IMR-90 (cell line): ENCODE results near the gene TRIM25. TPM values are rescaled to one million over a fixed set of nuclear protein-coding genes. Genes with fewer than 3 reads are reported as not detected.

Experiments used
- ATAC-seq: fragments of 200-7000 bp; cut with Tn5 transposase; 2 replicates; pipeline ENCODE4 v1.9.1; 2020; ENCODE audit warnings: low read depth, mild to moderate bottlenecking, moderate library complexity
- BruUV-seq: library from RNA; stranded (reverse); fragments of 400-500 nt; replicated peaks from 2 replicates; lab custom pipeline; 2021; lab: Mats Ljungman, UMichigan
- CTCF ChIA-PET: fragments of 300-600 bp; formaldehyde crosslinking; extraction: SDS; loops from one replicate; lab custom pipeline; 2021; ENCODE audit warnings: antibody characterized with exemption; lab: Yijun Ruan, JAX
- POLR2A ChIA-PET: fragments of 300-600 bp; sonication (Branson Sonifier 250); formaldehyde crosslinking; loops from one replicate; lab custom pipeline; 2022; ENCODE audit warnings: antibody characterized with exemption; ENCODE audit not compliant: unreplicated experiment; lab: Charles Lee
- DNase-seq: peaks from one replicate; pipeline ENCODE4 v3.0.0; 2013
- H2AFZ ChIP-seq: replicated peaks from 2 replicates; pipeline ENCODE3; 2013; ENCODE audit warnings: low read length, mild to moderate bottlenecking; ENCODE audit not compliant: poor library complexity
- H2AK5ac ChIP-seq: 2 replicates; pipeline ENCODE4 v1.6.1; 2013; ENCODE audit warnings: low read depth, low read length, inconsistent platforms
- H2AK9ac ChIP-seq: replicated peaks from 2 replicates; pipeline ENCODE3; 2013; ENCODE audit warnings: mild to moderate bottlenecking, low read depth, low read length, moderate library complexity; ENCODE audit not compliant: poor library complexity
- H2BK120ac ChIP-seq: 2 replicates; pipeline ENCODE4 v1.6.1; 2013; ENCODE audit warnings: low read depth, low read length, inconsistent platforms
- H2BK15ac ChIP-seq: 3 replicates; pipeline ENCODE4 v1.6.1; 2013; ENCODE audit warnings: low read depth, low read length, inconsistent platforms
- H2BK20ac ChIP-seq: 2 replicates; pipeline ENCODE4 v1.6.1; 2013; ENCODE audit warnings: low read depth, mild to moderate bottlenecking, inconsistent platforms, low read length, moderate library complexity
- H2BK5ac ChIP-seq: 2 replicates; pipeline ENCODE4 v1.6.1; 2013; ENCODE audit warnings: mild to moderate bottlenecking, low read depth, low read length, inconsistent platforms; ENCODE audit not compliant: poor library complexity, severe bottlenecking
- H3K14ac ChIP-seq: replicated peaks from 2 replicates; pipeline ENCODE4 v1.6.1; 2013; ENCODE audit warnings: low read depth, low read length, inconsistent platforms
- H3K18ac ChIP-seq: 2 replicates; pipeline ENCODE4 v1.6.1; 2013; ENCODE audit warnings: low read depth, low read length, control low read depth
- H3K23ac ChIP-seq: 2 replicates; pipeline ENCODE4 v1.6.1; 2013; ENCODE audit warnings: low read depth, low read length, inconsistent platforms
- H3K27ac ChIP-seq: 2 replicates; pipeline ENCODE4 v1.5.1; 2013; ENCODE audit warnings: mild to moderate bottlenecking, control low read depth, low read length; ENCODE audit not compliant: insufficient read depth
- H3K27me3 ChIP-seq: 2 replicates; pipeline ENCODE4 v1.6.1; 2013; ENCODE audit warnings: low read length; ENCODE audit not compliant: control insufficient read depth, insufficient read depth
- H3K36me3 ChIP-seq: 2 replicates; pipeline ENCODE4 v1.6.1; 2013; ENCODE audit warnings: low read length, mixed read lengths; ENCODE audit not compliant: control insufficient read depth, insufficient read depth
- H3K4ac ChIP-seq: 2 replicates; pipeline ENCODE4 v1.6.1; 2013; ENCODE audit warnings: low read depth, low read length, inconsistent platforms
- H3K4me1 ChIP-seq: 2 replicates; pipeline ENCODE4 v1.6.1; 2013; ENCODE audit warnings: low read length, mixed read lengths; ENCODE audit not compliant: control insufficient read depth, insufficient read depth
- H3K4me2 ChIP-seq: 2 replicates; pipeline ENCODE4 v1.6.1; 2013; ENCODE audit warnings: low read depth, mild to moderate bottlenecking, control low read depth, low read length, moderate library complexity
- H3K4me3 ChIP-seq: 2 replicates; pipeline ENCODE4 v1.5.1; 2013; ENCODE audit warnings: low read depth, mild to moderate bottlenecking, control low read depth, low read length, moderate library complexity; ENCODE audit not compliant: insufficient read depth
- H3K56ac ChIP-seq: 2 replicates; pipeline ENCODE4 v1.6.1; 2013; ENCODE audit warnings: low read length, inconsistent platforms; ENCODE audit not compliant: insufficient read depth; ENCODE audit errors: extremely low read depth
- H3K79me1 ChIP-seq, 2 experiments: 2 replicates each; pipeline ENCODE4 v1.6.1; 2013; ENCODE audit warnings: low read length in 2 of 2, inconsistent platforms in 1 of 2, low read depth in 1 of 2
- H3K9ac ChIP-seq: 2 replicates; pipeline ENCODE4 v1.6.1; 2013; ENCODE audit warnings: low read depth, low read length, control low read depth
- H3K9me1 ChIP-seq: 2 replicates; pipeline ENCODE4 v1.6.1; 2013; ENCODE audit warnings: low read length, inconsistent platforms; ENCODE audit not compliant: insufficient read depth
- H3K9me3 ChIP-seq: 2 replicates; pipeline ENCODE4 v1.6.1; 2013; ENCODE audit warnings: low read length; ENCODE audit not compliant: control insufficient read depth, insufficient read depth
- H4K20me1 ChIP-seq: 2 replicates; pipeline ENCODE4 v1.6.1; 2013; ENCODE audit warnings: low read length, inconsistent platforms; ENCODE audit not compliant: insufficient read depth
- H4K5ac ChIP-seq: 2 replicates; pipeline ENCODE4 v1.6.1; 2013; ENCODE audit warnings: mild to moderate bottlenecking, low read depth, low read length, control low read depth
- H4K8ac ChIP-seq, 2 experiments: 2 replicates each; pipeline ENCODE4 v1.6.1; 2013; ENCODE audit warnings: low read depth in 2 of 2, low read length in 2 of 2, control low read depth in 1 of 2, inconsistent platforms in 1 of 2
- H4K91ac ChIP-seq: 2 replicates; pipeline ENCODE4 v1.6.1; 2013; ENCODE audit warnings: low read depth, low read length, inconsistent platforms; ENCODE audit not compliant: insufficient read depth
- BHLHE40 ChIP-seq: fragments of 150-350 bp; IDR thresholded peaks from 2 replicates; pipeline ENCODE4 v1.6.1; 2016; ENCODE audit warnings: mild to moderate bottlenecking, low read depth, low read length
- RCOR1 ChIP-seq: IDR thresholded peaks from 2 replicates; pipeline ENCODE4 v1.6.1; 2012; ENCODE audit warnings: mild to moderate bottlenecking, low read length, improper control_type of control experiment; ENCODE audit not compliant: insufficient replicate concordance
- SMC3 ChIP-seq: fragments of 150-350 bp; IDR thresholded peaks from 2 replicates; pipeline ENCODE4 v1.6.1; 2016; ENCODE audit warnings: low read depth, mild to moderate bottlenecking, antibody characterized with exemption, low read length, moderate library complexity
- WGBS, 2 experiments: methylation state at CpG; one replicate each; pipeline versions ENCODE4 v1.1.5 to v1.1.7; 2013; ENCODE audit warnings: missing lambda C conversion rate in 2 of 2; ENCODE audit not compliant: insufficient read length in 1 of 2; ENCODE audit errors: extremely low coverage in 2 of 2; 5-methylcytosine and 5-hydroxymethylcytosine counted together
- dilution Hi-C: fragments of 300-500 bp; cut with HindIII; formaldehyde crosslinking; loops from one replicate; pipeline ENCODE4 v1.14.3; 2018; ENCODE audit warnings: low sequenced_read_pairs; ENCODE audit not compliant: unreplicated experiment
- in situ Hi-C: fragments of 300-500 bp; cut with MboI; formaldehyde crosslinking; loops from 3 replicates; pipeline ENCODE4 v1.14.3; 2019; ENCODE audit warnings: low sequenced_read_pairs, inconsistent platforms, mixed read lengths
- intact Hi-C: fragments of 100-400 bp; cut with micrococcal nuclease; formaldehyde crosslinking; loops from 2 replicates; pipeline ENCODE4 v1.10.0; 2022
- polyA plus RNA-seq, 3 experiments: library from polyadenylated mRNA; depleted of rRNA; stranded (reverse); fragments of >200 nt; gene quantifications; 2 replicates each; pipeline ENCODE4 v1.2.3, GENCODE V29; 2012; ENCODE audit warnings: low replicate concordance in 1 of 3
- total RNA-seq: library from RNA; depleted of rRNA; stranded (reverse); fragments of >200 nt; gene quantifications from 2 replicates; pipeline ENCODE4 v1.2.3, GENCODE V29; 2012
- TF ChIP-seq, protein P1 (sequence below): fragments of 150-350 bp; IDR thresholded peaks from 2 replicates; pipeline ENCODE4 v1.6.1; 2016; ENCODE audit warnings: low read depth, mild to moderate bottlenecking, low read length, moderate library complexity, borderline replicate concordance
- TF ChIP-seq, protein P2 (sequence below): conservative IDR thresholded peaks from 2 replicates; pipeline ENCODE4 v1.5.1; 2012; ENCODE audit warnings: mild to moderate bottlenecking, low read depth, low read length, improper control_type of control experiment
- TF ChIP-seq, protein P3 (sequence below): fragments of 150-350 bp; IDR thresholded peaks from 2 replicates; pipeline ENCODE4 v1.6.1; 2017; ENCODE audit warnings: mild to moderate bottlenecking, antibody characterized with exemption, low read length, low read depth

The TRIM25 gene
- total and polyA plus RNA-seq, 2 of the 4 experiments (the other 2 are of a cell fraction): 25.5 to 27.5 TPM

DNA sequence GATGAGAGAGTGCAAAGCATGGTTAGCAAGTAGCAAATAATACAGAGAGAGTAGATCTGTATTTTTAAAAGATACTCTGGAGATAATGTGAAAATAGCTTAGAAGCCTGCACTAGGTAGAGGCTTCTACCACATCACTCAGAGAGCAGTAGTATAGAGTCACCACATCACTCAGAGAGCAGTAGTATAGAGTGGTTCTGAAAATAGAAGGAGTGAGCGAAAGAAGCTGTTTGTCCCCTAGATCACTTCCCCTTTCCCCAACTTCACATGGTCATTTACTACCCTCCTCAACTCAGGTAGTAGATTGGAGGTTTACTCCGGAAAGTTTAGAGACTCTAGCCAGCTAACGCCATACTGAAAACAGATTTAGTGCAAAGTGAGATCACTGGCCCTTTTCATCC lies 62.8 kb downstream of the TRIM25 start:
- Histone ChIP-seq H3K9ac (no peak overlapping the region), H2AFZ (no peak overlapping the region), H3K14ac (no peak overlapping the region), H3K18ac (no peak overlapping the region), H3K56ac (no peak overlapping the region), H3K23ac (no peak overlapping the region), H3K9me1 (no peaks in the 10 kb centered on the region), H4K8ac (no peak overlapping the region), H3K27me3 (no peaks in the 10 kb centered on the region), H2BK5ac (no peak overlapping the region), H3K27ac (no peak overlapping the region), H2BK15ac (no peak overlapping the region), H4K5ac (no peak overlapping the region), H3K36me3 (peaks cover 10% of the 10 kb centered on the region), H4K20me1 (no peaks in the 10 kb centered on the region), H3K4me3 (no peak overlapping the region), H2BK20ac (no peak overlapping the region), H3K4me1 (no peaks in the 10 kb centered on the region), H3K4me2 (no peak overlapping the region), H2AK5ac (no peak overlapping the region), H4K91ac (no peak overlapping the region), H2BK120ac (no peak overlapping the region), H3K4ac (no peak overlapping the region), H2AK9ac (no peak overlapping the region), H3K79me1 (no peaks in the 10 kb centered on the region; a peak in 1 of 4 replicates), H3K9me3 (no peaks in the 10 kb centered on the region)
- no TSS peak for BruUV-seq
- DNase-seq (no peak), ATAC-seq (no peak)
- ChIA-PET POLR2A (interaction anchor here (0.6 kb wide), 1 partner anchor 31 kb away, joined by 3 read pairs; no protein-coding TSS in a partner anchor), CTCF (interaction anchor here (0.6 kb wide), 1 partner anchor 70 kb away, joined by 4 read pairs; no protein-coding TSS in a partner anchor)
- in situ Hi-C loops: no loop called here
- intact Hi-C loops: no loop called here
- WGBS, 2 experiments: no CpG with 5 or more reads among the region's 3 CpGs
- no peak for TF ChIP-seq RCOR1
- TF ChIP-seq, protein P1, sequence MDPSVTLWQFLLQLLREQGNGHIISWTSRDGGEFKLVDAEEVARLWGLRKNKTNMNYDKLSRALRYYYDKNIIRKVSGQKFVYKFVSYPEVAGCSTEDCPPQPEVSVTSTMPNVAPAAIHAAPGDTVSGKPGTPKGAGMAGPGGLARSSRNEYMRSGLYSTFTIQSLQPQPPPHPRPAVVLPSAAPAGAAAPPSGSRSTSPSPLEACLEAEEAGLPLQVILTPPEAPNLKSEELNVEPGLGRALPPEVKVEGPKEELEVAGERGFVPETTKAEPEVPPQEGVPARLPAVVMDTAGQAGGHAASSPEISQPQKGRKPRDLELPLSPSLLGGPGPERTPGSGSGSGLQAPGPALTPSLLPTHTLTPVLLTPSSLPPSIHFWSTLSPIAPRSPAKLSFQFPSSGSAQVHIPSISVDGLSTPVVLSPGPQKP: no peak
- TF ChIP-seq, protein P2, sequence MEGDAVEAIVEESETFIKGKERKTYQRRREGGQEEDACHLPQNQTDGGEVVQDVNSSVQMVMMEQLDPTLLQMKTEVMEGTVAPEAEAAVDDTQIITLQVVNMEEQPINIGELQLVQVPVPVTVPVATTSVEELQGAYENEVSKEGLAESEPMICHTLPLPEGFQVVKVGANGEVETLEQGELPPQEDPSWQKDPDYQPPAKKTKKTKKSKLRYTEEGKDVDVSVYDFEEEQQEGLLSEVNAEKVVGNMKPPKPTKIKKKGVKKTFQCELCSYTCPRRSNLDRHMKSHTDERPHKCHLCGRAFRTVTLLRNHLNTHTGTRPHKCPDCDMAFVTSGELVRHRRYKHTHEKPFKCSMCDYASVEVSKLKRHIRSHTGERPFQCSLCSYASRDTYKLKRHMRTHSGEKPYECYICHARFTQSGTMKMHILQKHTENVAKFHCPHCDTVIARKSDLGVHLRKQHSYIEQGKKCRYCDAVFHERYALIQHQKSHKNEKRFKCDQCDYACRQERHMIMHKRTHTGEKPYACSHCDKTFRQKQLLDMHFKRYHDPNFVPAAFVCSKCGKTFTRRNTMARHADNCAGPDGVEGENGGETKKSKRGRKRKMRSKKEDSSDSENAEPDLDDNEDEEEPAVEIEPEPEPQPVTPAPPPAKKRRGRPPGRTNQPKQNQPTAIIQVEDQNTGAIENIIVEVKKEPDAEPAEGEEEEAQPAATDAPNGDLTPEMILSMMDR: no peak
- no peak for TF ChIP-seq BHLHE40
- TF ChIP-seq, protein P3, sequence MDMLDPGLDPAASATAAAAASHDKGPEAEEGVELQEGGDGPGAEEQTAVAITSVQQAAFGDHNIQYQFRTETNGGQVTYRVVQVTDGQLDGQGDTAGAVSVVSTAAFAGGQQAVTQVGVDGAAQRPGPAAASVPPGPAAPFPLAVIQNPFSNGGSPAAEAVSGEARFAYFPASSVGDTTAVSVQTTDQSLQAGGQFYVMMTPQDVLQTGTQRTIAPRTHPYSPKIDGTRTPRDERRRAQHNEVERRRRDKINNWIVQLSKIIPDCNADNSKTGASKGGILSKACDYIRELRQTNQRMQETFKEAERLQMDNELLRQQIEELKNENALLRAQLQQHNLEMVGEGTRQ: no peak
- TF ChIP-seq SMC3: no peak
- dilution Hi-C loops: no loop called here
